T-cell (primary cell): ENCODE results near the gene BMP6. TPM values are rescaled to one million over a fixed set of nuclear protein-coding genes. Genes with fewer than 3 reads are reported as not detected.
"Not testable (repeated sequence)": the region's sequence is repeated elsewhere in the genome, so short reads cannot be mapped to it uniquely, and the experiment has no call there.

ENCODE experiments used
- ATAC-seq, 4 experiments: fragments of 200-7000 bp in 3 of 4; fragments of 150-1000 bp in 1 of 4; cut with Tn5 transposase; replicated peaks in 1 of 4; 1 replicate in 3 of 4; 2 replicates in 1 of 4; pipeline ENCODE4 v1.10.0; 2021; ENCODE audit warnings: moderate library complexity in 3 of 4, mild to moderate bottlenecking in 2 of 4, moderate number of reproducible peaks in 1 of 4
- CTCF ChIA-PET, 2 donors: fragments of 300-600 bp; sonication (Branson Sonifier 250); formaldehyde crosslinking; loops; one replicate each; lab custom pipeline; 2022; ENCODE audit warnings: antibody characterized with exemption in 2 of 2; lab: Charles Lee
- POLR2A ChIA-PET, 2 donors: fragments of 300-600 bp; sonication (Branson Sonifier 250); formaldehyde crosslinking; loops; one replicate each; lab custom pipeline; 2022; ENCODE audit warnings: antibody characterized with exemption in 2 of 2; lab: Charles Lee
- DNase-seq, 35 experiments: peaks; one replicate each; pipeline versions ENCODE4 v3.0.0 to v3.0.0-alpha.2; 2013 to 2023
- H3K27ac ChIP-seq: one replicate; pipeline ENCODE4 v1.5.1; 2013; ENCODE audit warnings: low read length
- H3K27me3 ChIP-seq, 2 experiments: replicated peaks in 1 of 2; 1 replicate in 1 of 2; 2 replicates in 1 of 2; pipeline versions ENCODE4 v1.6.1 to v1.7.0; 2013; ENCODE audit warnings: low read length in 1 of 2, mixed read lengths in 1 of 2; ENCODE audit not compliant: control insufficient read depth in 2 of 2, insufficient read depth in 2 of 2; ENCODE audit errors: extremely low read depth in 1 of 2
- H3K36me3 ChIP-seq, 2 donors: 1 replicate in 1 of 2; 2 replicates in 1 of 2; pipeline versions ENCODE4 v1.6.1 to v1.7.0; 2013; ENCODE audit warnings: low read length in 1 of 2; ENCODE audit not compliant: control insufficient read depth in 2 of 2, insufficient read depth in 1 of 2; ENCODE audit errors: extremely low read depth in 1 of 2
- H3K4me1 ChIP-seq, 2 experiments: 1 replicate in 1 of 2; 2 replicates in 1 of 2; pipeline versions ENCODE4 v1.6.1 to v1.7.0; 2013; ENCODE audit warnings: low read length in 2 of 2, mixed read lengths in 1 of 2; ENCODE audit not compliant: insufficient read depth in 2 of 2, control insufficient read depth in 1 of 2; ENCODE audit errors: extremely low read depth in 1 of 2
- H3K4me3 ChIP-seq, 2 donors: 1 replicate in 1 of 2; 2 replicates in 1 of 2; pipeline versions ENCODE4 v1.5.1 to v1.7.0; 2013; ENCODE audit warnings: mild to moderate bottlenecking in 2 of 2, low read length in 1 of 2, moderate library complexity in 1 of 2; ENCODE audit not compliant: control insufficient read depth in 1 of 2; ENCODE audit errors: extremely low read depth in 1 of 2
- H3K9me3 ChIP-seq: 2 replicates; pipeline ENCODE4 v1.7.0; 2013
- H3K27ac Mint-ChIP-seq, 2 donors: one replicate each; pipeline ENCODE4 v1.8.0; 2020 to 2021; ENCODE audit warnings: mild to moderate bottlenecking in 2 of 2, mixed read lengths in 2 of 2
- H3K27me3 Mint-ChIP-seq, 2 donors: one replicate each; pipeline ENCODE4 v1.8.0; 2021 to 2022; ENCODE audit warnings: mixed read lengths in 2 of 2
- H3K36me3 Mint-ChIP-seq: one replicate; pipeline ENCODE4 v1.8.0; 2021; ENCODE audit warnings: mixed read lengths
- H3K4me1 Mint-ChIP-seq, 3 donors: one replicate each; pipeline ENCODE4 v1.8.0; 2020 to 2022; ENCODE audit warnings: mixed read lengths in 3 of 3, mild to moderate bottlenecking in 1 of 3
- H3K4me3 Mint-ChIP-seq, 3 donors: one replicate each; pipeline ENCODE4 v1.8.0; 2020 to 2022; ENCODE audit warnings: mild to moderate bottlenecking in 3 of 3, mixed read lengths in 3 of 3, moderate library complexity in 3 of 3
- H3K9me3 Mint-ChIP-seq, 3 donors: one replicate each; pipeline ENCODE4 v1.8.0; 2020 to 2022; ENCODE audit warnings: mixed read lengths in 3 of 3
- WGBS: methylation state at CpG from one replicate; pipeline ENCODE4 v1.1.5; 2013; ENCODE audit warnings: missing lambda C conversion rate; ENCODE audit not compliant: insufficient coverage; 5-methylcytosine and 5-hydroxymethylcytosine counted together
- total RNA-seq, 35 experiments: library from RNA in 6 of 35; stranded (reverse) in 6 of 35; fragments of 120-200 nt in 1 of 35; gene quantifications; one replicate each; pipeline versions ENCODE4 v1.2.1 to v1.2.4 and lab custom pipeline; 2013 to 2026

Gene BMP6
- total RNA-seq, 5 donors from 2014 or later (not counting 1 experiment from before 2014, with no cell fraction given): 0.09 to 0.23 (median 0.13) TPM; not detected in 1

DNA sequence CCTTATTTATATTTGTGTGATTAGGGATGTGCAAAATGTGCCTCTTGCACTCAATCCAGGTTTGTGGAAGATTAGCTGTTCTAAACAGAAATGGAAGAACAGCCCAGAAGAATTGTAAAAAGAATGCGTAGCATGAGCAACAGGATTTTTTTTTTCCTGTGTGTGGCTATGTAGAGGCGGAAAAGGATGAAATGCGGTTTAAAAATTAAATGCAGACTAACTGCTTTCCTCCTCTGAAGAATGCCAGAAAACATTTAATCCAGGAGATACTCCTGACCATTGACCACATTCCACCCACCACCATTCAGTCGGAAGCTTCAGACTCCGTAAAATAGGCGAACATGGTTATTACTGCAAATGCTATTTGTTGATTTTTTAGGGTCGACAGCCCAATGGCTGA is 83.4 kb downstream of the BMP6 start:
- no peak overlapping the region for H3K27ac ChIP-seq
- no peak overlapping the region for H3K27ac Mint-ChIP-seq
- DNase-seq (no peak), ATAC-seq (no peak)
- peaks cover 16 to 23% of the 10 kb centered on the region in 2 donors for H3K27me3 Mint-ChIP-seq
- H3K27me3 ChIP-seq: peaks cover 0 to 7% of the 10 kb centered on the region in 2 experiments
- 100% methylated on average over 1 of the region's 7 CpGs for WGBS
- H3K36me3 ChIP-seq: no peaks in the 10 kb centered on the region
- ChIA-PET CTCF (no interaction called here), POLR2A (interaction anchor here in 1 of 2 donors (0.6 kb wide), 1 partner anchor 22 kb away, joined by 7 read pairs; no protein-coding TSS in a partner anchor)
- no peak overlapping the region for H3K4me3 ChIP-seq
- H3K9me3 Mint-ChIP-seq: no peaks in the 10 kb centered on the region
- H3K4me1 ChIP-seq: no peaks in the 10 kb centered on the region
- no peaks in the 10 kb centered on the region for H3K4me1 Mint-ChIP-seq
- no peak overlapping the region for H3K4me3 Mint-ChIP-seq
- no peaks in the 10 kb centered on the region for H3K36me3 Mint-ChIP-seq
- no peaks in the 10 kb centered on the region for H3K9me3 ChIP-seq

DNA sequence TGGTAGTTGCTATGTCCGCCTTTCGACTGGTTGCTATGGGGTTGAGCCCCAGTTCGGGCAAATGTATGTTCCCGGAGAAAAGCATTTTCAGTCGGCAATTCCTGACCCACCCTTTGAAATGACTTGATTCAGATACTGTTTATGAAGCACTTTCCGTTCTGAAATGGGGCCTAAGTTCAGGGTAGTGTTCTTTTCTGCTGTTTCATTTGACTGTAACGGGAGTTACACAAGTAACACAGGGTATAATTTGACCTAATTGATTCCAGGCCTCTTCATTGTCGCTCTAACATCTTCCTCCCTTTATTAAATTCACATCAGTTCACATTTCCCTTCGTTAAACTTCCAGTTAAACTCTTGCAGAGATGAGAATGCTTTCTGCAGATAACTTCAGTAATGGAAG is 85.5 kb downstream of the BMP6 start:
- no peak for ATAC-seq
- CTCF ChIA-PET: no interaction called here
- no peak for DNase-seq
- H3K27ac ChIP-seq: no peak overlapping the region
- H3K4me1 ChIP-seq: no peaks in the 10 kb centered on the region
- H3K9me3 ChIP-seq: no peaks in the 10 kb centered on the region
- H3K27me3 ChIP-seq: peaks cover 0 to 7% of the 10 kb centered on the region in 2 experiments
- Mint-ChIP-seq H3K4me3 (no peak overlapping the region), H3K4me1 (no peaks in the 10 kb centered on the region), H3K27me3 (peaks cover 16 to 23% of the 10 kb centered on the region in 2 donors), H3K27ac (no peak overlapping the region), H3K9me3 (no peaks in the 10 kb centered on the region), H3K36me3 (no peaks in the 10 kb centered on the region)
- POLR2A ChIA-PET: no interaction called here
- no peaks in the 10 kb centered on the region for H3K36me3 ChIP-seq
- WGBS: 80% methylated on average over 7 of the region's 9 CpGs
- H3K4me3 ChIP-seq: no peak overlapping the region

DNA sequence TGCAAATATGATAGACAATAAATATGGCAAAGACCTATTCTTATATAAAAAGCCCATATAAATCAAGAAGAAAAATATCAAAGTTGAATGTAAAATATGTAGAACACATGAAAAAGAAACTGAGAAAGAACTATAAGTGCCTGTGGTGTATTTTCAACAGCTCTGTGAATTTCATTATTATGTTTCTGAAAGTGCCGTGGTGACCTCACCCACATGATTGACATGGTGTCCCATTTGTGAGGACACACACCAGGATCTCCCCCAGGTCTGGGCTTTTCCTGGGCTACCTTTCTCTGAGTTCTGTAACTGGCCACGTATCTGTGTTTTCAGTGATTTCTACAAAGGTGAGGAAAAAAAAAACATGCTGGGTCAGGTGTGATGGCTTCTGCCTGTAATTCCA is 86.7 kb downstream of the BMP6 start:
- Mint-ChIP-seq H3K4me1 (no peaks in the 10 kb centered on the region), H3K36me3 (no peaks in the 10 kb centered on the region), H3K27ac (no peak overlapping the region), H3K4me3 (no peak overlapping the region), H3K9me3 (no peaks in the 10 kb centered on the region), H3K27me3 (peaks cover 16 to 22% of the 10 kb centered on the region in 2 donors)
- no peaks in the 10 kb centered on the region for H3K36me3 ChIP-seq
- WGBS: 40% methylated on average over 1 of the region's 2 CpGs
- H3K27ac ChIP-seq: no peak overlapping the region
- CTCF ChIA-PET: no interaction called here
- H3K4me1 ChIP-seq: no peaks in the 10 kb centered on the region
- DNase-seq (no peak), ATAC-seq (no peak)
- POLR2A ChIA-PET: no interaction called here
- no peaks in the 10 kb centered on the region for H3K9me3 ChIP-seq
- peaks cover 0 to 7% of the 10 kb centered on the region in 2 experiments for H3K27me3 ChIP-seq
- no peak overlapping the region for H3K4me3 ChIP-seq

DNA sequence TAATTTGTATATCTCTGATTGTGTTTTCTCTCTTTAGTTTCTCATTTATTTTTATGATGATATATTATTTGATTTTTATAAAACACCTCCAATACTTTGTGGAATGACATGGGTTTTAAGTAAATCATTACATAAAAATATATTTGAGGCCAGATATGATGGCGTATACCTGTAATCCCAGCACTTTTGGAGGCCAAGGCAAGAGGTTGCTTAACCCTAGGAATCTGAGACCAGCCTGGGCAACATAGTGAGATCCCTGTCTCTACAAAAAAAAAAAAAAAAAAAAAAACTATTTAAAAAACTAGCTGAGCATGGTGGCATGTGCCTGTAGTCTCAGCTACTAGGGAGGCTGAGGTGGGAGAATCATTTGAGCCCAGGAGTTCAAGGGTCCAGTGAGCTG is 87.3 kb downstream of the BMP6 start:
- ATAC-seq (no peak), DNase-seq (no peak)
- no peak overlapping the region for H3K27ac Mint-ChIP-seq
- no peaks in the 10 kb centered on the region for H3K36me3 Mint-ChIP-seq
- Histone ChIP-seq H3K9me3 (no peaks in the 10 kb centered on the region), H3K27me3 (peaks cover 0 to 4% of the 10 kb centered on the region in 2 experiments), H3K4me3 (no peak overlapping the region), H3K27ac (no peak overlapping the region), H3K36me3 (no peaks in the 10 kb centered on the region), H3K4me1 (no peaks in the 10 kb centered on the region)
- peaks cover 16 to 22% of the 10 kb centered on the region in 2 donors for H3K27me3 Mint-ChIP-seq
- no peaks in the 10 kb centered on the region for H3K4me1 Mint-ChIP-seq
- H3K9me3 Mint-ChIP-seq: no peaks in the 10 kb centered on the region
- no peak overlapping the region for H3K4me3 Mint-ChIP-seq
- CTCF ChIA-PET: no interaction called here
- POLR2A ChIA-PET: no interaction called here
- no CpG with 5 or more reads among the region's 1 CpG for WGBS

DNA sequence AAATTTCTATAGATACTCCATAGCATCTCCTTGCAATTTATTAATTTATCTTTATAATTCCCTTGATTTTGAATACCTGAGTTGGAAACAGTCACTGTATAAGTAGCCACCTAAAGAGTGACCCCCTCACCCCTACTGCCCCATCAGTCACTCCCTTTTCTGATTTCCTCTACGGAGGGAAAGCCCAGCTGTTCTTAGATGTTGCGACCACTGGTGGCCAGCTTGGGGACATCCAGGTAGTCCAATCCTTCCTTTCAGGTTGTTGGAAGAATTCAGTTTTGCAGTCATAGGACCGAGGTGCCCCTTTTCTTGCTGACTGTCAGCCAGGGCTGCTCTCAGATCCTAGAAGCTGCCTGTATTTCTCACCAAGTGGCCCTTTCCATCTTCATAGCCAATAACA is 87.8 kb downstream of the BMP6 start:
- H3K4me1 Mint-ChIP-seq: no peaks in the 10 kb centered on the region
- no peaks in the 10 kb centered on the region for H3K9me3 ChIP-seq
- peaks cover 0 to 4% of the 10 kb centered on the region in 2 experiments for H3K27me3 ChIP-seq
- ATAC-seq (no peak), DNase-seq (no peak)
- H3K4me1 ChIP-seq: no peaks in the 10 kb centered on the region
- ChIA-PET POLR2A (no interaction called here), CTCF (no interaction called here)
- no peak overlapping the region for H3K4me3 Mint-ChIP-seq
- H3K27me3 Mint-ChIP-seq: peaks cover 16 to 22% of the 10 kb centered on the region in 2 donors
- no peak overlapping the region for H3K27ac Mint-ChIP-seq
- no peaks in the 10 kb centered on the region for H3K36me3 Mint-ChIP-seq
- no peak overlapping the region for H3K4me3 ChIP-seq
- WGBS: 75% methylated on average over 2 of the region's 3 CpGs
- H3K9me3 Mint-ChIP-seq: no peaks in the 10 kb centered on the region
- H3K27ac ChIP-seq: no peak overlapping the region
- H3K36me3 ChIP-seq: no peaks in the 10 kb centered on the region

DNA sequence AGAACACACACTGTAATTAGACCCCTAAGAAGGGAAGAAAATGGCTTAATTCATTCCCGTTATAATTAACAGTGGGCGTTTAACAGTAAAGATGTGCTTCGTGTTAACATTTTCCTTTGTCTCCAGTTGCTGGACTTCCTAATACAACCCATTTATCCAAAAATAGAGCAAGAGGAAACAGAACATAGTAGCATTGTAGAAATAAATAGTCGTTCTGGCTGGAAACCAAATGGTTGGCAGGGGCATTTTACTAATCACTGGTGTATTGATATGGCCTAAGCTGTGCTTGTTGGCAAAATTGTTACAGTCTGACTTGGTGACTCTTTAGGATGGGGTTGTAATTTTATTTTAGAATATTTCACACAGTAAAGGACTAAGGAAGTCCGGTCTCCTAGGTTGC is 89.8 kb downstream of the BMP6 start:
- H3K4me3 ChIP-seq: no peak overlapping the region
- H3K27me3 ChIP-seq: peaks cover 0 to 8% of the 10 kb centered on the region in 2 experiments
- ChIA-PET POLR2A (no interaction called here), CTCF (no interaction called here)
- H3K36me3 ChIP-seq: no peaks in the 10 kb centered on the region
- H3K27ac ChIP-seq: no peak overlapping the region
- H3K27ac Mint-ChIP-seq: no peak overlapping the region
- no CpG with 5 or more reads among the region's 5 CpGs for WGBS
- no peak for ATAC-seq
- H3K9me3 Mint-ChIP-seq: no peaks in the 10 kb centered on the region
- H3K9me3 ChIP-seq: no peaks in the 10 kb centered on the region
- H3K4me1 Mint-ChIP-seq: no peaks in the 10 kb centered on the region
- H3K4me1 ChIP-seq: no peaks in the 10 kb centered on the region
- no peaks in the 10 kb centered on the region for H3K36me3 Mint-ChIP-seq
- no peak overlapping the region for H3K4me3 Mint-ChIP-seq
- H3K27me3 Mint-ChIP-seq: peaks cover 5 to 18% of the 10 kb centered on the region in 2 donors
- no peak for DNase-seq

DNA sequence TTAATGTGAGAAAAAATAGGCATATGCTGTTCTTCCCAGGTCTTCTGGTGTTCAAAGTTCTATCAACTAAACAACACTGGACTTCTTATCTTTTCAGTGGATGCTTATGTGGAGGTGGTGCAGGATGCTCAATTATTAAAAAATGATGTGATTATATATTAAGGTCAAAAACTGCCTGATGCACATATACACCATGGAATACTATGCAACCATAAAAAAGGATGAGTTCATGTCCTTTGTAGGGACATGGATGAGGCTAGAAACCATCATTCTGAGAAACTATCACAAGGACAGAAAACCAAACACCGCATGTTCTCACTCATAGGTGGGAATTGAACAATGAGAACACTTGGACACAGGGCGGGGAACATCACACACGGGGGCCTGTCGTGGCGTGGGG is 91.3 kb downstream of the BMP6 start:
- POLR2A ChIA-PET, CTCF ChIA-PET, H3K36me3 ChIP-seq, H3K9me3 ChIP-seq, H3K36me3 Mint-ChIP-seq, H3K4me1 Mint-ChIP-seq, H3K4me1 ChIP-seq, H3K9me3 Mint-ChIP-seq, H3K4me3 ChIP-seq, DNase-seq, H3K27ac Mint-ChIP-seq, H3K27ac ChIP-seq, H3K27me3 ChIP-seq, H3K4me3 Mint-ChIP-seq, ATAC-seq: not testable (repeated sequence)
- no CpG with 5 or more reads among the region's 5 CpGs for WGBS
- peaks cover 0 to 12% of the 10 kb centered on the region in 2 donors for H3K27me3 Mint-ChIP-seq
